NCI-H345 treated with DMSO at 0.1 percent for 48 hours (cell line): ENCODE results near the gene LPO.

Source experiments
- DNase-seq: peaks from one replicate; lab custom pipeline; 2025; ENCODE audit not compliant: unreplicated experiment; lab: John Stamatoyannopoulos, UW

Gene LPO

DNA sequence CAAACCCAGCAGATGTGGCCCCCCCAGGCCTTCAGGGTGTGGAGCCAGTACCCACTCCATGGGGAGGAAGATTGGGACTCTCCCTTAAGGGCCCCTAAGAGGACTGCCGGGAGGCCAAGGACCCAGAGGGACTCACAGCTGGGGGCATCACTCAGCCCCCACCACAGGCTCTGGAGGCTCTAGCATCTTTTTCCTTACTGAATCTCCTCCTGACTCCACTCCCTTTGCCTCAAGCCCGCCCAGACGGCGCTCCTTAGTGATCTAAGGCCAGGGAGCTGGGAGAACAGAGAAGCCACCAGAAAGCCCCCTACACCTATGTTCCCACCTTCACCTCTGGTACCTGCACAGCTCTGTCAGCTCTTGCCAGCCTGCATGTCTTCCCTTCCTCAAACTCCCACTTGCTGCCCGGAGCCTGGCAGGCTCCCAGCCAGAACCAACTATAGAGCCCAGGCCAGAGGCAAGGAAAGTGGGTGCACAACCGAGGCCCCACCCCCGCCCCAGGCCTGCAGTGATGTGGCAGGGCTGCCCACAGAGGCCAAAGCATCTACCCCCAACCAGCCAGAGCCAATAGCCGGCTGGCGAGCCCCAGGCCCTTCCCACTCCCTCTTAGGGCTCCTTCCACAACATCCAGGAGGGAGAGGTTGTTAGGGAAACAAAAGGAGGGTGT lies 64.7 kb downstream of the LPO start:
- no peak for DNase-seq

- no peak for DNase-seq
These were observed 65.8 kb downstream of the LPO start for GRCh38 chr17:58303971-58304749.

DNA sequence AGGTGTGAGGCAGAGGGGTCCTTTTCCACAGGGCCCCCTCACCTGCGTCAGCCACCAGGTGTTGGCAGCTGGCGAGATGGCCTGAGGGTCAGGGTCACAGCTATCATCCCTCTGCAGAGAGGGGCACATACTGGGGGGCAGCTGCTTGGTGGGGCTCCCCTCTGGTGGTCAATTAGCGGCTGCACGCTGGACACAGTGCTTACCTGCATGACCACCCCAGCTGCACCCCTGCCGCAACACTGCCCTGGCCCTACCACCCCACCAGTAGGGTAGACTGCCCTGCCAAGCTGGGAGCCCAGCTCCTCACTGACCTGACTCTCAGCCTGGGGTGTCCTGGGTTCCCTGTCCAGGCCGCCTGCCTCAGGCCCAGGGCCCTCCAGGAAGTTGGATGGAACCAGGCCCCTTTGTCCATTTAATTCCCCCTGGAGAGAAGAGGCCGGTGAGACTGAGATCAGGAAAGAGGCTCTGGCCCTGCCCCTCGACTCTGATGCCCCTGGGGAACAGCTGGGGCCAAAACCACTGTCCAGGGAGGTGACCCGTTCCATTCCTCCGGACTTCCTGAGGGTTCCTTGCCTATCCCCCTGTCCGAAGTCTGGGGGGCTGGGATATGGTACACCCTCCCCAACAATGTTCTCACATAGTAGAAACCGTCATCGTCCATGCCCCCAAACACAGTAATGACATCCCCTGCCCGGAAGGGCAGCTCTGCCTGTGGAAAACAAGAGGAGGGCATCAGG lies 66.5 kb downstream of the LPO start:
- DNase-seq = no peak

DNA sequence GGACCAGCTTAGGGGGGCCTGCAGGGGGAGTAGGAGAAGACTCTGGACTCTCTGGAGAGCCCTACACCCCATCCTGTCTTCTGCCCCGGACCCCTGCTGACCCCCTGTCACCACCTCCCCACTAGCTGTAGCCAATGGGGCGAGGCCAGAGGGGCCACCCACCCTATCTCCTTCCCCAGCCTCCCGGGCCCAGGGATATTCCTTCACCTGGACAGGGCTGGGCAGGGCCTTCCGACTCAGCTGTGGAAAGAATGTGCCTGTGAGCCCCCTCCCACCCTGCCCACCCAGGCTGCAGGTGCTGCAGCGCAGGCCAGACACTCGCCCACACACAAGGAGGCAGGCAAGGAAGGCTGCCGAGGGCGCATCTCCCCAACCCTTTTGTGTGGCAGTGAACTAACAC lies 67.2 kb downstream of the LPO start:
- DNase-seq = no peak

DNA sequence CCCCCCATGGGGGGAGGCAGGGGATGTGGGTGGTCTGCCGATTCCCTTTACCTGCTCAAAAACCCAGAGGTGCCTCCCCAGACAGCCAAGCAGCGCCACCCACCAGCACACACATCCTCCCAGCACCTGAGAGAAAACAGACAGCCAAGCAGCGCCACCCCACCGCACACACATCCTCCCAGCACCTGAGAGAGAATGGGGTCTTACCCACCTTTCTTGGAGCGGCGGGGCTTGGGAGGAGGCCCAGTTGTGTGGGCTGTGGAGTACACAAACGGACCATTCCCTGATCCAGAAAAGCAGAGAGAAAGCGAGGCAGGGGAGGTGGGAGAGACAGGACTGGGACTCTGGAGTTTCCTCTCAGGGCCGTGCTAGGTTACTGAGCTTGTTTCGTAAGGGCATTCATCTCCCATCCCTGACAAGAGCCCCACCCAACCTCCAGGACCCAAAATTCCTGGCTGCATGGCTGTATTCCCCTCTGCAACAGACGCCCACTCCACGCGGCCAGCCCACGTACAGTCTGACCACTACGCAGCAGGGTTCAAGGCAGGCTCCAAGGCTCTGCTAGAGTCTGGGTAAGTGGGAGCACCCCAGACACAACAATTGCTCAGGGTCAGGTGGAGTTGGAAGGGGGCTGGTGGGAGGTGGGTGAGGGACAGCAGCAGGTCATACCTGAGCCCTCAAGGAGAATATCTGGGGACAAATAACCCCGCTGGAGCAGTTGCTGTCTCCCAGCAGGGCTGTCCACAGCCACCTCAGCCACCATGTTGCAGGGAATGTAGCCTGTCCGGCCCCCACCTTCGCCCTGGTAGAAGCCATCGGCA lies 68.0 kb downstream of the LPO start:
- DNase-seq = no peak

DNA sequence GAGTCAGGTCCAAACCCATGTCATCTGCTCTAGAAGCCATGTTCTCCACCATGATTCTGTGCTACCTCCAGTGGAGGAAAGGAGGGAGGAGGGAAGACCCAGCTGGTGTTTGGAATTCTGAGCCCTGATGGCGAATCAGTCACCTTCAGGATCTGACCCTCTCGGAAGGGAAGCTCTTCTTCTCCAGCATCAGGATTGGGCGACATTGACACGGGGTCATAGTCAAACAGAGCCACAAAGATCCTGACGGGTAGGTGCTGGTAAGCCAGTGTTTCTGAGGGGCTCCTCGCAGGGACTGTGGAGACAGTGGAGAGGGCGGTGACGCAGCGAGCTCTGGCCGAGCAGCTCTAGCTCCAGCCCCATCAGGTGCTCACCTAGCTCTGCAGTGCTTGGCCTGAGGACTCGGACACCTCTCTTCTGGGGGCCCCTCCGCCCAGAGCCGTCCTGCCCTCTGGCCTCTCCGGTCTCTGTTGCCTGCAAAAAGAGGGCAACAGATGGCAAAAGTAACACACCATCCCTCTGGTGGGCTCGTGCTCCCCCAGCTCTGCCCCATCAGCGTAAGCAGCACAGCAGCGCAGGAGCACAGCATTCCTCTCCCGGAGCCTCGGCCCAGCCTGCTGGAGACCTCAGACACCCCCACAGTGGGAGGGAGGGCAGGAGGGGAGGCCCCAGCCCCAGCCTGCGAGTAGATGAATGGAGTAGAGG lies 69.2 kb downstream of the LPO start:
- no peak for DNase-seq

DNA sequence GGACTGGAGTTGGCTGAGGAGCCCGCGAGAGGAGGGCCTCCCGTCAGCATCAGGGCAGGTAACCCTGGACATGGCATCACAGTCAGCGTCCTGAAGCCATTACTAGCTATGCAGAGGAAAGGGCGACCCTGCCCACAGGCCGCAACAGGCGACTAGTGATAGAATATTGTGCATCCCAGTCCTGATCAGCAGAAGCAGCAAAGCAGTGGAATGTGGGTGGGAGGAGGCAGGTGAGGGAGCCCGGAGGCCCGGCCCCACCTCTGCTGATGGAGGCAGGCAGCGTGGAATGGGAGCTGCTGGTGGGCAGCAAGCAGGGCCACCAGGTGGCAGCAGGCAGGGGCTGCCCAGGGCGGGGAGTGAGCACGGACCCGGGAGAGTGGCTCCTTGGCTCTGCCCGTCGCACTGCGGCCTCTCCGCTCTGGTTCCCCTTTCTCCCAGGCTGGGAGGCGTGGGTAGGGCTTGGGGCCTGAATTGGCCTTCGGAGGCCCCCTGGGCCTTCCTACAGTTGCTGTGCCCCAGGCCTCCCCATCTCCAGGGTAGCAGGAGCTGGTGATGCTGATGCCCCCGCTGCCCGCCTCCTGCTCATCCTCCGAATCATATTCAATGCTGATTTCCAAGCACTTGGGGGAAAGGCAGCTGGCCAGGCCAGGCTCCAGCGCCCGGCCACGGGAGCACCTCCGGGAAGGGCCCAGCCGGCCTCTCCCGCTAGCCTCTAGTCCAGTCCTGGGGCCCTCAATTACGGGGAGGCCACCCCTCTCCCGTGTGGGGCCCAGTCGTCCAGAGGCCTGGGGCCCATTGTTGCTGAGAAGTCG lies 70.0 kb downstream of the LPO start:
- no peak for DNase-seq

DNA sequence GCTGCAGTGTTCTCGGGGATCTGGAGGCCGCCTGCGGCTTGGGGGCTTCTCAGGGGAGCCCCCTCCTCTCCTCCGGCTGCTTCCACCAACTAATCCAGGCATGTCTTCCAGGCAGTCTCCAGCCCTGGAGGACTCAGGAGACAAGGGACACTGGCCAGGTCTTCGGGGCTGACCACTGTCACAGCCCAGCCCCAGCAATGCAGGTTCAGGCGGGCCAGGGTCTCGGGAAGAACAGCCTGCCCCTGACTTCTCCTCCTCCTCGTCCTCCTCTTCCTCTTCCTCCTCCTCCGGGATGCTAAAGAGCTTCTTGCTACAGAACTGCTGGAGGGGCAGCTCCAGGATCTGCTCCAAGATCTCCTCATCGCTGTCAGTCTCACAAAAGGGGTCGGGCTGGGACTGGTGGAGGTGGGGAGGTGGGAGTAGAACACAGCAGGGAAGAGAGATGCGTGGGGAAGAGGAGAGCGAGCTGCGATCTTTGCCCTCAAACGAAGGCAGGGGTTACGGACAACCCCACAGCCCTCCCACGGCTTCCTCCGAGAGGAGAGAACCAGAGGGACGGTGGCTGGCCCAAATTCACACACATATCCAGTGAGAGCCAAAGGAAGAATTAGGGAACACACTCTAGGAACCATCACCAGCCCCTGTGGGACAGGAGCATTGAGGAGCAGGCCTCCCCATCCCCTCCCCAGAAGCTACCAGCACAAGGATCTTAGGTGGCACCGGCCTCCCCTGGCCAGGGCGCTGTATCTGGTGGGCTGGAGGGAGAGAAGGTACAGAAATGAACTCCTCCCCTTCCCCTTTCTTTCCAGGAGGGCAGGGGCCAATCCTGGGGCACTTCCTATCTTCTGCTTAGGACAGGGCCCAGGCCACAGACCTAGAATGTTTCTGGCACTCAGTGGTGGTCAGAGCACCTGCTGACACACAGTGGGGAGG lies 70.9 kb downstream of the LPO start:
- DNase-seq = no peak

- no peak for DNase-seq
These were observed 71.5 kb downstream of the LPO start for GRCh38 chr17:58309918-58310259.

GRCh38 chr17:58310511-58311428 lies 72.4 kb downstream of the LPO start:
- DNase-seq = no peak

- no peak for DNase-seq
These were observed 73.1 kb downstream of the LPO start for GRCh38 chr17:58311429-58311894.

GRCh38 chr17:58312021-58312630 lies 73.7 kb downstream of the LPO start:
- no peak for DNase-seq

DNA sequence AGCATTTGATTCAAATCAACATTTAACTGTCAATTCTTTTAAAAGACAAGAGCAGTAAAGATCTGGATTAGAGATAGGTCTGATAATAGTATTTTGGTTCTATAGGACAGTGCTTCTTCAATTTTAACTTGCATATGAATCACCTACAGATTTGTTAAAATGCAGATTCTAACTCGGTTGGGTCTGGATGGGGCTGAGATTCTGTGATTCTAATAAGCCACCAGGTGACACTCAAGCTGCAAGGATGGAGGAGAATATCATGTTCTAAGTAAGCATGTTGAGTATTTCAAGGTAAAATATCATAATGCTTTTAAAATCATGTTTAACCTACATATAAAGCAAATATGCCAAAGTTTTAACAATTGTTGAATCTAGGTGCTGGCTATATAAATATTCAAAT lies 74.4 kb downstream of the LPO start:
- no peak for DNase-seq

DNA sequence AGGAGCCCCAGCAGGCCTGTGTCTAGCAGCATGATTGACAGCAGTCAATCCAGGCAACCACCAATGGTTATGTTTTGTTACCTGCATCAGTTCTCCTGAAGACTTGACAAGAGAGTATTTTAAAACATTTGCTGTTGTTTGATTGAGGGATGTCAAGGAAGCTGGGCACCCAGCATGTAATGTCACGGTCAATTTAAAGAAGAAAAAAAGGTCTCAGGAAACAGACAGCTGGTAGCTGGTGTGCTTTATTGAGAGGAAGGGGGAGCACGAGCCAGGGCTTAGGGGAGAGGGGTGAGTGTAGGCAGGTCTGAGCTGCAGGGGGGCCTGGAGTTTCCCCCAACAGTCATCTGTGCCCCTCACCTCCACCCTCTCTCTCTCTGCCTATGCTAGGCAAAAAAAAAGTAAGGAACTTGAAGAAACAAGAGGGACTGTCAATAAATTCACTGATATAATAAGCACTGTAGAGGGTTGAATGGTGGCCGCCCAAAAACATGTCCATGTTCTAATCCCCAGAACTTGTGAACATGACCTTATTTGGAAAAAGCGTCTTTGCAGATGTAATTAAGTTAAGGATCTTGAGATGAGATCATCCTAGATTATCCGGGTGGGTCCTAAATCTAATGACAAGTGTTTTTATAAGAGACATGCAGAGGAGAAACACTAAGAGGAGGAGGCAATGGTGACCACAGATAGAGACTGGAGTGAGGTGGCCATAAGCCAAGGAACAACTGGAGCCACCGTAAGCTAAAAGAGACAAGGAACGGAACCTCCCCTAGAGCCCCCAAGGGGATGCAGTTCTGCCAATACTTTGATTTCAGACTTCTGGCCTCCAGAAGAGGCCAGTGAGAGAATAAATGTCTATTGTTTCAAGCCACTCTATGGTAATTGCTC lies 75.7 kb downstream of the LPO start:
- peak; percentile 73 for DNase-seq

GRCh38 chr17:58314706-58315015 lies 76.3 kb downstream of the LPO start:
- no peak for DNase-seq

GRCh38 chr17:58315281-58315711 lies 76.9 kb downstream of the LPO start:
- no peak for DNase-seq
